GM18951 (cell line): ENCODE results near the gene TTC33.

Source experiments
- POLR2A ChIP-seq: IDR thresholded peaks from 4 replicates; pipeline ENCODE4 v1.6.1; 2011; ENCODE audit warnings: mild to moderate bottlenecking; ENCODE audit not compliant: insufficient read length, insufficient read depth; ENCODE audit errors: extremely low read depth
- in situ Hi-C: fragments of 300-500 bp; cut with MboI; formaldehyde crosslinking; loops from one replicate; pipeline ENCODE4 v1.12.0; 2022; ENCODE audit warnings: low sequenced_read_pairs, mixed read lengths, inconsistent platforms; ENCODE audit not compliant: unreplicated experiment

The TTC33 gene

GRCh38 chr5:40494631-40495236, 261.0 kb downstream of the TTC33 start:
- in situ Hi-C loops: no loop called here
- TF ChIP-seq POLR2A: no peak

- no peak for TF ChIP-seq POLR2A
- in situ Hi-C loops: no loop called here
Measured at GRCh38 chr5:40492056-40492455, 263.7 kb downstream of the TTC33 start.

- in situ Hi-C loops: no loop called here
- no peak for TF ChIP-seq POLR2A
Measured at GRCh38 chr5:40491644-40492043, 264.1 kb downstream of the TTC33 start.

GRCh38 chr5:40490464-40491111, 265.2 kb downstream of the TTC33 start:
- in situ Hi-C loops: no loop called here
- TF ChIP-seq POLR2A: no peak

GRCh38 chr5:40489421-40489820, 266.3 kb downstream of the TTC33 start:
- in situ Hi-C loops: no loop called here
- TF ChIP-seq POLR2A: no peak

- no peak for TF ChIP-seq POLR2A
- in situ Hi-C loops: no loop called here
Measured at GRCh38 chr5:40486437-40487275, 269.1 kb downstream of the TTC33 start.

- in situ Hi-C loops: no loop called here
- no peak for TF ChIP-seq POLR2A
Measured at GRCh38 chr5:40485021-40485998, 270.5 kb downstream of the TTC33 start.

GRCh38 chr5:40484495-40484894, 271.3 kb downstream of the TTC33 start:
- in situ Hi-C loops: no loop called here
- no peak for TF ChIP-seq POLR2A

- TF ChIP-seq POLR2A: no peak
- in situ Hi-C loops: no loop called here
Measured at GRCh38 chr5:40483316-40483715, 272.4 kb downstream of the TTC33 start.

- TF ChIP-seq POLR2A: no peak
- in situ Hi-C loops: no loop called here
Measured at GRCh38 chr5:40481241-40481640, 274.5 kb downstream of the TTC33 start.

GRCh38 chr5:40480392-40480791, 275.4 kb downstream of the TTC33 start:
- no peak for TF ChIP-seq POLR2A
- in situ Hi-C loops: no loop called here

GRCh38 chr5:40479939-40480338, 275.8 kb downstream of the TTC33 start:
- no peak for TF ChIP-seq POLR2A
- in situ Hi-C loops: no loop called here

GRCh38 chr5:40478766-40479165, 277.0 kb downstream of the TTC33 start:
- TF ChIP-seq POLR2A: no peak
- in situ Hi-C loops: no loop called here
